ENCODE results near the gene EIF5. TPM values are rescaled to one million over a fixed set of nuclear protein-coding genes. Genes with fewer than 3 reads are reported as not detected.
A peak's percentile ranks its signal among the peaks of the same experiment; 100 is the strongest.

EIF5 gene
- total RNA-seq, 1 donor from 2014 or later = 258 TPM

DNA sequence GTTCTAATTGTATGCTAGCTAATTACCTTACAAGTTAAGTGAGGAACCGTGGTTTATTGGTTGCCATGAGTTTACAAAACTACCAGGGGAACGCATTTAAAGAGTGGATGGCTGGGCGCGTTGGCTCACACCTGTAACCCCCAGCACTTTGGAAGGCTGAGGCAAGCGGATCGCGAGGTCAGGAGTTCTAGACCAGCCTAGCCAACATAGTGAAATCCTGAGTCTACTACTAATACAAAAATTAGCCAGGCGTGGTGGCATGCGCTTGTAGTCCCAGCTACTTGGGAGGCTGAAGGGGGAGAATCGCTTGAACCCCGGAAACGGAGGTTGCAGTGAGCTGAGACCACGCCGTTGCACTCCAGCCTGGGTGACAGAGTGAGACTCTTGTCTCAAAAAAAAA lies 2.2 kb downstream of the EIF5 start:
- H3K36me3 Mint-ChIP-seq (ENCODE audit: low read depth) = peaks cover 65% of the 10 kb centered on the region
- intact Hi-C loops (cut with micrococcal nuclease) = loop anchor here (10.0 kb wide), 1 partner anchor 1021 kb away; the partner anchor contains the start of gene ZNF839
- peak overlapping the region; percentile 92 for H3K4me3 Mint-ChIP-seq
- no peaks in the 10 kb centered on the region for H3K27me3 Mint-ChIP-seq
- no peaks in the 10 kb centered on the region for H3K9me3 Mint-ChIP-seq
- peaks cover 39% of the 10 kb centered on the region for H3K4me1 Mint-ChIP-seq
- DNase-seq = no peak
- H3K27ac Mint-ChIP-seq = peak overlapping the region; percentile 81

DNA sequence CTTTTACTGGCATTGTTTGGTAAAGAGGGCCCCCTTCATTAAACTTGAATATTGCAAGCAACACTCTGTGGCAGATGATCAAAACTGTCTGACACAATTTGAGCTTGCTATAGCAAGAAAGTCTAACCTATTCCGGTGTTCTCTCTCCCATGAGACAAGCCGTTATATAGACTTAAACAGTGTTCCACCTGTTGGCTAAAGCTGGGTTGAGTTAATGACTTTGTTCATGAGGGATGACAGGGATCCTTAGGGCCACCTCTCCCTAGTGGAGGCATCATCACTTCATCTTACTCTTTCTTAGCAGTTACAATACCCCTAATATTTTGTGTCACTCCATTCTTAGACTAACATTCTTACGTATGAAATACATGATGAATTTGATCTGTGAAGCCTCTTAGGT lies 3.8 kb downstream of the EIF5 start:
- H3K9me3 Mint-ChIP-seq = no peaks in the 10 kb centered on the region
- DNase-seq = no peak
- H3K27ac Mint-ChIP-seq = no peak overlapping the region
- intact Hi-C loops (cut with micrococcal nuclease) = loop anchor here (10.0 kb wide), 1 partner anchor 1023 kb away; the partner anchor contains the start of gene ZNF839
- H3K36me3 Mint-ChIP-seq (ENCODE audit: low read depth) = peaks cover 80% of the 10 kb centered on the region
- H3K4me3 Mint-ChIP-seq = no peak overlapping the region
- H3K27me3 Mint-ChIP-seq = no peaks in the 10 kb centered on the region
- H3K4me1 Mint-ChIP-seq = peaks cover 39% of the 10 kb centered on the region

GRCh38 chr14:103339561-103339960 lies 5.5 kb downstream of the EIF5 start:
- H3K27ac Mint-ChIP-seq = peak overlapping the region; percentile 39
- no peaks in the 10 kb centered on the region for H3K27me3 Mint-ChIP-seq
- no peak overlapping the region for H3K4me3 Mint-ChIP-seq
- no peaks in the 10 kb centered on the region for H3K9me3 Mint-ChIP-seq
- DNase-seq = no peak
- H3K4me1 Mint-ChIP-seq = peaks cover 36% of the 10 kb centered on the region
- intact Hi-C loops (cut with micrococcal nuclease) = loop anchor here (10.0 kb wide), 1 partner anchor 1025 kb away; the partner anchor contains the start of gene ZNF839
- peaks cover 93% of the 10 kb centered on the region for H3K36me3 Mint-ChIP-seq (ENCODE audit: low read depth)

- H3K4me1 Mint-ChIP-seq = peaks cover 31% of the 10 kb centered on the region
- no peak overlapping the region for H3K4me3 Mint-ChIP-seq
- H3K9me3 Mint-ChIP-seq = no peaks in the 10 kb centered on the region
Observed at GRCh38 chr14:103340480-103341212, 6.6 kb downstream of the EIF5 start.

DNA sequence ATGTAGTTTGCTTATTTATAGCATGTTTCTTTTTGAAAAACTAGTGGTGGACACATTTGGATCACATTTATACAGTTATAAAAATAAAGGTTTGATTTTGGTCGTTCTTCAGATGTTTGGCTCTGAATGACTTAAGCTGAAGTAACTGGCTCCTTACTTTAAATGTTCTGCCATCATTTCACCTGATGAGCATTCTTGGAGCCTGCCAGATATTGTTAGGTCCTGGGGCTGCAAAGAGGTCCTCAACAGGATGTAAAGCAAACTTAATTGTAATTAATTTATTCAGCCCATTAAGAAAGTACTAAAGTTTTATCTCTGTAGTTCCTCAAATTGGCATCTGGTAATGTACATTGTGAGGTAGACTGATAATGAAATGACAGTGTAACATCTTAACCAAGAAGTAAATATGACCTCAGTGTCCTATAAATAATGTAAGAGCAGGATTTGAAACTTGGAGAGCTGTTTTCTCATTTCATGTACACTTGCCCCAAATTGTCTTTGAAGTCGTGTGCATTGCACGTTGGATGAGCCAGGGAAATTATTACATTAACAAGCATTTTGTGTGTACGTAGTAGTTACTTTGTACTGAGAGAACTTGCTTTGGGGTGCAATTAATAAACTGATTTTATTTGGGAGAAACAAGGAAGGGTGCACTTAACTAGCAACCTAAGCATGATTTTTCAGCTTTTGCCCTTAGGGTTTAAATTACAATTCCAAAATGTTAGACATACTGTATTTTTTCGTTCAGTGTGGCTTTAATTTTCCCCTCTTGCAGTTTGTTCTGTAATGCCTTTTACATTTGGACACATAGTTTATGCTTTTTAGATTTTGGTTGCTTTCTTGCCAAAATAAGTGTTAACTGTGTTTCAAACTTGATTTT lies 7.5 kb downstream of the EIF5 start:
- peaks cover 82% of the 10 kb centered on the region for H3K36me3 Mint-ChIP-seq (ENCODE audit: low read depth)
- H3K27ac Mint-ChIP-seq = no peak overlapping the region

More at GRCh38 chr14:103340480-103341212, 6.6 kb downstream of the EIF5 start:
- Mint-ChIP-seq H3K27me3 (no peaks in the 10 kb centered on the region), H3K36me3 (ENCODE audit: low read depth) (peaks cover 90% of the 10 kb centered on the region), H3K27ac (no peak overlapping the region)
- intact Hi-C loops (cut with micrococcal nuclease) = no loop called here
- no peak for DNase-seq

GRCh38 chr14:103343164-103343879 lies 9.3 kb downstream of the EIF5 start:
- H3K27ac Mint-ChIP-seq = no peak overlapping the region
- peaks cover 10% of the 10 kb centered on the region for H3K4me1 Mint-ChIP-seq
- intact Hi-C loops (cut with micrococcal nuclease) = no loop called here
- H3K4me3 Mint-ChIP-seq = no peak overlapping the region
- no peaks in the 10 kb centered on the region for H3K9me3 Mint-ChIP-seq
- no peak for DNase-seq
- peaks cover 63% of the 10 kb centered on the region for H3K36me3 Mint-ChIP-seq (ENCODE audit: low read depth)
- H3K27me3 Mint-ChIP-seq = no peaks in the 10 kb centered on the region

More for the DNA sequence above, 7.5 kb downstream of the EIF5 start:
- intact Hi-C loops (cut with micrococcal nuclease) = no loop called here
- no peak overlapping the region for H3K4me3 Mint-ChIP-seq
- no peaks in the 10 kb centered on the region for H3K27me3 Mint-ChIP-seq
- peaks cover 23% of the 10 kb centered on the region for H3K4me1 Mint-ChIP-seq
- no peaks in the 10 kb centered on the region for H3K9me3 Mint-ChIP-seq
- DNase-seq = no peak

DNA sequence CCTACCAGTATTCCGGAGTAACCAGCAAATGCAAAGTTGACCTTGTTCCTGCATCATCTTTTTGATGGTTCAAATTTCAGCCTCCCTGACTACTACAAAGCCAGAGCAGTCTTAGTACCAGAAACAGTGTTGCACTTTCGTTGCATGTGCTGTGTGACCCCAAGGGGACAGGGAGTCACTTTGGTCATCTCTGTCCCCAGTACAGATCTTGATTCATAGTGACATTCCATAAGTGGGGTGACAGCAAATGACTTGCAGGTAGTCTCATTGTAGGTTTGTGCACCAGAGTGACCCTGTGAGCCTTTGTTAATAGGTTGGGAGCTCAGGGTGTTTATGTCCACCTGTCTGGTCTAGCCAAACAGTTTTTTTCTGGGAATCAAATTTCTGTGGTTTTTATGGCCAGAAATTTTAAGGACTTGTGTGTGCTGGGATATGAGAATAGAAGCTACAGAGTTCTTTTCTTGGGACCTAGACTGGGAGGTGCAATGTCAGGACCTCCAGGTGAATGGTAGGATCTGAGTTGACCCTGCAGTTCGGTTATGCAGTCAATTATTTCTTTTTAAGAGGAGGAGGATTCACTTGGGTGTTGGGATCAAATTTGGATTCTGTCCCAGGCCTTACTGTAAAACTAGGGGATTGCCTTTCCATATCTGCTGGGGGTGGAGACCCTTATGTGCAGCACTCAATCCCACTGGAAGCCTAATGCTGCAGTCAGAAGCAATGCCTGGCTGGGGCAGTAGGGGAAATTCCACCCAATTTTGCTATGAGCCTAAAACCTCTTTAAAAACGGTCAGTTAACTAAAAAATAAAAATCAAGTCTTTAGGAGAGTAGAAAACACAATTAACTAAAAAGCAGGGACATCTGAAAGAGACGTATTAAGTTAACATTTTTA lies 10.1 kb downstream of the EIF5 start:
- H3K4me3 Mint-ChIP-seq = no peak overlapping the region
- peaks cover 55% of the 10 kb centered on the region for H3K36me3 Mint-ChIP-seq (ENCODE audit: low read depth)
- no peaks in the 10 kb centered on the region for H3K27me3 Mint-ChIP-seq
- intact Hi-C loops (cut with micrococcal nuclease) = no loop called here
- no peak for DNase-seq
- no peaks in the 10 kb centered on the region for H3K9me3 Mint-ChIP-seq
- no peak overlapping the region for H3K27ac Mint-ChIP-seq
- H3K4me1 Mint-ChIP-seq = peaks cover 7% of the 10 kb centered on the region

- Mint-ChIP-seq H3K4me3 (no peak overlapping the region), H3K4me1 (peaks cover 5% of the 10 kb centered on the region), H3K9me3 (no peaks in the 10 kb centered on the region), H3K27me3 (peaks cover 3% of the 10 kb centered on the region), H3K27ac (no peak overlapping the region), H3K36me3 (ENCODE audit: low read depth) (peaks cover 35% of the 10 kb centered on the region)
- intact Hi-C loops (cut with micrococcal nuclease) = no loop called here
- no peak for DNase-seq
Observed at GRCh38 chr14:103346286-103346685, 12.2 kb downstream of the EIF5 start.

GRCh38 chr14:103347091-103347815 lies 13.2 kb downstream of the EIF5 start:
- peaks cover 25% of the 10 kb centered on the region for H3K36me3 Mint-ChIP-seq (ENCODE audit: low read depth)

DNA sequence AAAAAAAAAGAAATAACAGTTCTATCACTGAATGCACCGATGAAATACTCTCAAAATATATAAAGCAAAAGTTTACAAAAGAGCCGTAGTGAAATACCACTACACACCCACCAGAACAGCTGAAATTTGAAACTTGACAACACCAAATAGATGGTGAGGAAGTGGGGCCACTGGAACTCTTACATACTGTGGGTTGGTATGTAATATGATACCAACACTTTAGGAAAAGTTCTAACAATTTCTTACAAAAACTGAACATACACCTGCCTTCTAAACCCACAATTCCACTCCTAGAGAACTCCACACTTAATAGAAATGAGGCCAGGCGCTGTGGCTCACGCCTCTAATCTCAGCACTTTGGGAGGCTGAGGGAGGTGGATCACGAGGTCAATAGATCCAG lies 14.1 kb downstream of the EIF5 start:
- no peak for DNase-seq
- intact Hi-C loops (cut with micrococcal nuclease) = no loop called here
- no peaks in the 10 kb centered on the region for H3K9me3 Mint-ChIP-seq
- H3K36me3 Mint-ChIP-seq (ENCODE audit: low read depth) = peaks cover 18% of the 10 kb centered on the region
- H3K27me3 Mint-ChIP-seq = peaks cover 5% of the 10 kb centered on the region
- no peaks in the 10 kb centered on the region for H3K4me1 Mint-ChIP-seq
- H3K4me3 Mint-ChIP-seq = no peak overlapping the region
- H3K27ac Mint-ChIP-seq = no peak overlapping the region

More at GRCh38 chr14:103347091-103347815, 13.2 kb downstream of the EIF5 start:
- intact Hi-C loops (cut with micrococcal nuclease) = no loop called here
- Mint-ChIP-seq H3K27me3 (peaks cover 5% of the 10 kb centered on the region), H3K4me1 (peaks cover under 1% of the 10 kb centered on the region), H3K27ac (no peak overlapping the region), H3K9me3 (no peaks in the 10 kb centered on the region), H3K4me3 (no peak overlapping the region)
- no peak for DNase-seq

DNA sequence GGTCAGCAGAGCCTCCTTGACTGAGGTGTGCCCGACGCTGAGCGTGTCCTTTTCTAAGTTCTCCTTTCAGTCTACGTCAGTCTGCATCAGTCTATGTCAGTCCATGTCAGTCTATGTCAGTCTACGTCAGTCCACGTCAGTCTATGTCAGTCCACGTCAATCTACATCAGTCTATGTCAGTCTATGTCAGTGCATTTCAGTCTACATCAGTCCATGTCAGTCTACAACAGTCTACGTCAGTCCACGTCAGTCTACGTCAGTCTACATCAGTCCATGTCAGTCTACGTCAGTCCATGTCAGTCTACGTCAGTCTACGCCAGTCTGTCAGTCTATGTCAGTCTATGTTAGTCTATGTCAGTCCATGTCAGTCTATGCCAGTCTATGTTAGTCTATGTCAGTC lies 15.9 kb downstream of the EIF5 start:
- intact Hi-C loops (cut with micrococcal nuclease) = no loop called here
- Mint-ChIP-seq H3K4me1 (no peaks in the 10 kb centered on the region), H3K27ac (no peak overlapping the region), H3K9me3 (no peaks in the 10 kb centered on the region), H3K27me3 (peaks cover 9% of the 10 kb centered on the region), H3K4me3 (no peak overlapping the region), H3K36me3 (ENCODE audit: low read depth) (peaks cover under 1% of the 10 kb centered on the region)
- DNase-seq = no peak

- H3K4me3 Mint-ChIP-seq = no peak overlapping the region
- H3K27me3 Mint-ChIP-seq = peaks cover 9% of the 10 kb centered on the region
- H3K27ac Mint-ChIP-seq = no peak overlapping the region
- no peaks in the 10 kb centered on the region for H3K4me1 Mint-ChIP-seq
- DNase-seq = no peak
- no peaks in the 10 kb centered on the region for H3K36me3 Mint-ChIP-seq (ENCODE audit: low read depth)
- H3K9me3 Mint-ChIP-seq = no peaks in the 10 kb centered on the region
- intact Hi-C loops (cut with micrococcal nuclease) = no loop called here
Observed at GRCh38 chr14:103353362-103353761, 19.3 kb downstream of the EIF5 start.
